GM19193 (cell line): ENCODE data around the gene NALCN.

Experiments used
- POLR2A ChIP-seq: IDR thresholded peaks from 4 replicates; pipeline ENCODE4 v1.6.1; 2011; ENCODE audit not compliant: insufficient read depth, insufficient read length; ENCODE audit errors: extremely low read depth

NALCN gene

DNA sequence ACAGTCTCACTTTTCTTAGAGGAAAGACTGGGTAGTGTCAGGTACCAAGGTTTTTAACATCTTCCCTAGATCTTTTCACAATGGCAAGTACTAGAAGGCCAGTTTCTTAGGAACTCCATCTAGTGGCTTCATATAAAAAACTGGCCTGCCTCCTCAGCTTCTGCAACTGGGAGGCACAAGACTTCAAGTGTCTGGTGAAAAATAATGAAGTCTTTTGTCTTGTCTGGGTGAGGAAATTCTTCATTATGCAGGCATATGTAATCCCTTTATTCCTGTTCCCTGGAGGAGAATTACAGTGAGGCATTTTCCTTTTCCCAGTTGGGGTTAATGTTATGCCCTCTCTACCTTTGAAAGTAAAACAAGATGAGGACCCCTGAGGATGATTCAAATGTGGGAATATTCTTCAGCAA is 300.5 kb downstream of the NALCN start:
- no peak for TF ChIP-seq POLR2A

DNA sequence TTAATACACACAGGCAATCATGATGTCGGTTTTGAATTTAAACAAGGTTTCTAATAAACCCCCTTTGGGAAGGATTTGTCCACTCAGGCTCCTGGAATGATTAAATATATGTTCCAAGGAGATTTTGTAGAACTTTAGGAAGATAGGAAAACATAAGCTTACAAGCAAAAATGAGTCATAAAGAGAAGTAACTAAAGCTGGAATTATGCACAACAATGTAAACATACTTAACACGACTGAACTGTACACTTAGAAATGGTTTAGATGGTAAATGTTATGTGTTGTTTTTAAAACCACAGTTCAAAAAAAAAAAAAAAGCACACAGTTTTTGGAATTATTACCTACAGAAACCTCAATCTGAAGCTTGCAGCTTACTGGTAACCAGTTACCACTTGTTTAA is 304.4 kb downstream of the NALCN start:
- no peak for TF ChIP-seq POLR2A

DNA sequence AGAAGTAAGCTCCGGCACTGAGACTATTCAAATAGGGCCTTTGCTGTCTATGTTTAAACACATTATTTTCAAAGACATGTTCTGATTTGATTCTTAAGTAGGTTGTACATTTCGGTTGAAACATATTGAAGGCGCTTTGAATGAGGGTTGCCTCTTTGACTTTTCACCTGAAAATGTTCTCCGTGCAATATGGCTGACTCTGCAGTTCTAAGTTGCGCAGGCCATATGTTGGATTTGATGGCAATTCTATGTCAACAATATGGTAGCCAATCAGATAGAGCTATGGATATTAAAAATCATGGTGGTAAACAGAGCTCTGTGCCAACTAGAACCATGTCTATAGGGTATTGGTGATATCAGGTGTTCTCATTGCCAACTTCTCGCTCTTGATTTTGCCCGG is 307.3 kb downstream of the NALCN start:
- TF ChIP-seq POLR2A: no peak

DNA sequence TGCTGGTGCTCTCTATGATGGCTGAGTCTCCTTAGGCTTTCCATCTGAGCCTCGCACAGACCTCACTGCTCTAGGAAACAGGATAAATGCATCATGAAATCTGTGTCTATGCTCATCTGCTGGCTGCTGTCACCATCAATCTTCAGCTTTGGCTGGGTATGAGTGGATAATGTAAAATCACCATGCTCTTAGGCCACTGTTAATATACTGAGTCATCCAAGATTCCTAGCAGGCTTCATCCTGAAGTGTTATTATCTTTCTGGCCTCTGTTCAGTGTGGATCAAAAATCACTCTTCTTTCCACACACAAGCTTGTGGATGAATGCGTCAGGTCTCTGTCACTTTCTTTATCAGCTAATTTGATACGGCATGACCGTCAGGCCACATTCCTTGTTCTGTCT is 317.4 kb downstream of the NALCN start:
- TF ChIP-seq POLR2A: no peak

DNA sequence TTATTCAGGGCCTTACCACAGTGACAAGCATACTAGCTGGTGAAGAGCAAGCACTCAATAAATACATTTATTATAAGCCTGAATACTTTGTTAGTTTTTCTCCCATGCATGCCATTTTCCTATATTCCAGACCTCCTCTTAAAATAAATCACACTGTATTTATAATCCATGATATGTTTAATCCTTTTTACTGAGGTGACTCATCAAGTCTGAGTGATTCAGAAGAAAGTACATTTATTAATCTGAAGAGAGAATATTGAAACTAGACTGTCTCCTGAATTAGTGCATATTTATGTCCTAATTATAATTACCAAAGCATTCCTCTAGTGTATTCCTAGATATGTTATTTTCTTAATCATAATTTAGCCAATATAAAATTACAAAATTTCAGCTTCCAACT is 323.3 kb downstream of the NALCN start:
- no peak for TF ChIP-seq POLR2A

DNA sequence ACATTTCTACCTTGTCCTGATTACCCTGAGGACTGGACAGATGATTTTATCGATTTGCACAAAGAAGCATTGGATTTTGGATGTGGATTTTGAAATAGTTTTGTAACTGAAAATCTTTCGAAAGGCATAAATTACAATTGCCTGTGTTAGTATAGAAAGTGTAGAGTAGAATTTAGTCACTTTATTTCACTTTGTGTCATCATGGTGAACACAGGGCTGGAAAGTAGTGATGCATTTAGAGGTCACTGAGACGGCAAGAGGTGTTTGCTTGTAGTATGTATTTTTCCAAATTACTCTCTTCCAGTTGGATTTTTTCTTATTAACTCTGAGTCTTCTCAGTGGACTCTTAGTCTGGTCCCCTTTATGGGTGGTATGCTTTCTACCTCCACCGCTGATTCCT is 326.0 kb downstream of the NALCN start:
- no peak for TF ChIP-seq POLR2A

DNA sequence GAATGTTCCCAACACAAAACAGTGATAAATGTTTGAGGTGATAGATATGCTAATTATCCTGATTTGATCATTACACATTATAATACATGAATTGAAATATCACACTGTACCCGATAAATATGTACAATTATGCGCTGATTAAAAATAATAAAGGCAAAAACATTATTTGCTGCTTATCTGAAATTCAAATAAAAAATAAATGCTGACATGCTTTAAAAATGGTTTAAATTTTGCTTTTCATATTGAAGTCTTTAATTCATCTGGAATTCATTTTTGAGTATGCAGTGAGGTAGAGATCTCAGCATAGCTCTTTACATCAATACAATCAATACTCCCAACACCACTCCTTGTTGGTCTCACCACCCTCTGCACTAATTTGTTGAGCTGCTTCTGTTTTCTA is 330.8 kb downstream of the NALCN start:
- no peak for TF ChIP-seq POLR2A

DNA sequence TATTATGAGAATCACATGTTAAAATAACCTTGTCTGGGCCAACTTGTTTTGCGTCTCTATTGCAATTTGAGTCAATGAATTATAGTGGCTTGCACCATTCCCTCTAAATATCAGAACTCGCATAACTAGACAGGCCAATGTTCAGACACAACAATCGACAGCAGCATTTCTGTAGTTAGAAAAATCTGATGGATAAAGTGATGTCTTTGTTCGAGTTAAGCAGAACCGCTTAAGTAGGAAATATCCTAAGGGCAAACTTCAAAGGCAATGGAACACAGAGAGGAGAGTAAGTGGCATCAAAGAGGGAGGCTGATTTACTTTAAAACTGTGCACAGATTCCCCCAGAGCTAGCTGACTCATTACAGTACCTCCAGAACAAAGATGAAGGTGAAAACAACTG is 333.9 kb downstream of the NALCN start:
- TF ChIP-seq POLR2A: no peak

DNA sequence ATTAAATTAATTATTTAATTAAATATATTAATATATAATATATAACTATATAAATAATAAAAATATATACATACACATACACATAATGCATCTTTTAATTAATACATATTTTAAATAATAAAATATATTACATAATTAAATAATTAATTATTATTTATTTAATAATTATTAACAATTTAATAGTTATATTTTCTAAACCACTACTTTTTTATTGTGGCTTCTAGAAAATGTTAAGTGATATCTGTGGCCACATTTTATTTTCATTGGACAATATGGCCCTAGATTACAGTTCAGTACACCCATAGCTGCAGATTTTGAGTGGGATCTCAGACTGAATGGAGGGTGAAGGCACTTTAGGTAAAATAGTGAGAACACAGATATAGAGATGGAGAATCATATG is 335.7 kb downstream of the NALCN start:
- no peak for TF ChIP-seq POLR2A

DNA sequence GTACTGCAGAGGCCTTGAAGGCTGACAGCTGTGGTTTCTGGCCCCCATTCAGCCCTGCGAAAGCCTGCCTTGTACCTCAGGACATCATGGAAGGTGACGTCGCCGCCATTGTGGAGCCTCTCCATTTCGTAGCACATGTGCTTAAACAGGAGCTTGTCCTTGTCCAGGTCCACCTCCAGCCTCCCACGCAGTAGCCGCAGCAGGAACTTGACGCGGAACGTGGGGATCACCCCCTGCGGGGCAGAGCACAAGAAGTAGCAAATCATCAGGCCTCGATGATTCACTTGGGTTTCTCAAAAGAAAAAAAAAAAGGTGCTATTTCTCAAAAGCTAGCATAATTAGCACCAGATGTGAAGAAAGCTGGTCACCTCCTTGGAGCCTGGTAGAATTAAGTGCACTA is 351.0 kb downstream of the NALCN start:
- no peak for TF ChIP-seq POLR2A

DNA sequence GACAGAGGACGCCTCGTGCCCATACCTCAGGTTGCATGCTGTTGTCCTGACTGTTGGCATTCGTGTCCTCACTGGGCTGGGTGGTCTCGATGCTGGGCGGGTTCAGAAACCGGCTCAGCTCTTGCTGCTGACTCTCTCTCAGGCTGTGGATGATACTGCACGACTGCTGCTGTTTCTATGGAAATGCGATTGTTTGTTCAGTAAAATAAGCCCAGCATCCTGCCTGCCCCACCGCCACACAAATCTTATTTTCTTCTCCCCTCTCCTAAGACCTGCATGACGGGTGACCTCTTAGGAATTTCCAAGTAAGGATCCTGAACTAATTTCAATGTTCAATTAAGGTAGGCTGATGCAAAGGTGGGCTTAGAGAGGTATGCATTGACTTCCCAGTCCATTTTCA is 356.5 kb downstream of the NALCN start:
- no peak for TF ChIP-seq POLR2A

DNA sequence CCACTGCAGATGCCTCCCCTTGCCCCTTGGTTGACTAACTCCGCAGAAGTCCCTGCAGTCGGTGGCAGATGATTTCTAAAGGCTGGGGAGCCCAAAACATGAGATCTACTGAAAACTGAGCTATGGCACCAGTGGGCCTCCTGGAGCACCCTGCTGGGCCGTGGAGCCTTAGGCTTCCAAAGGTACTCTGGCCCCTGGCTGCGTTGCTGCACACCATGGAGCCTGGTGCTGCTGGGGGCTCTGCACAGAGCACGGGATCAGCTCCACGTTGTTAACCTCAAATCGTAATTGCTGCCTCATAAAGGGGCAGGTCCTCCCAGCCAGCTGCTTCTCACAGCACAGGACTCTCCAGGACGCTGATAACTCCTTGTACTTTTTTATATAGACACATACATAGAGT is 357.5 kb downstream of the NALCN start:
- TF ChIP-seq POLR2A: no peak

DNA sequence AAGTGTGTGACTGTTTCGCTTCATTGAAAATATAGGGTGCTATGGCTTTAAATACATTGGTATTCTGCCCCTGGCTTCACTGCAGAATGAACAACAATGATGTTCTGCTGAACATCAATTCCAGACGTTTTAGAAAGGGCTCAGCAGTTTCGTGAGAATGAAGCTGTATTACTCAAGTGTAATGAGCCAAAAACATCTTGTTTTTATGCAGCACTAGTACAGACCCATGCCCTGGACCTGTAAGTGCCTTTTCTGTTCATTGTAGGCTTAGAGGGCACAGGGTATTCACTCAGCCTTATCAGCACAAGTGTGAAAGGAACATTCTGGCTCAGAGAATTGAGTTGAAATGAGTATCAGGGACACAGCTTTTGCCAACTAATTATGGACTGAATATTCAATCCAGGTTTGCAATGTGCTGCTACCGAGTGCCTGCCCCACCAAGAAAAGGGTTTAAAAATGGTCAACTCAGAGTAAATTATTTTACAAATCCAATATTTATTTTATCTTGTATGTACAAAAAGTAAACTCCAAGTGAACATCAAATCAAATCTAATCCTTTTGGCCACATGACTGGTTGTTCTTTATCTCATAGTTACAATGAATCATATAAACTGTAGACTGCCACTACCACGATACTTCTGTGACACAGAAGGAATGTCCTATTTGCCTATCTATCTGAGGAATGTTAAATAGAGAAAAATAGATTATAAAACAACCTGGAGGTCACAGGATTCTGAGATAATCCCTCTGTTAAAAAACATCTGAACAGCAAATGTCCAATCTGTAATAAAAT is 362.8 kb downstream of the NALCN start:
- no peak for TF ChIP-seq POLR2A

DNA sequence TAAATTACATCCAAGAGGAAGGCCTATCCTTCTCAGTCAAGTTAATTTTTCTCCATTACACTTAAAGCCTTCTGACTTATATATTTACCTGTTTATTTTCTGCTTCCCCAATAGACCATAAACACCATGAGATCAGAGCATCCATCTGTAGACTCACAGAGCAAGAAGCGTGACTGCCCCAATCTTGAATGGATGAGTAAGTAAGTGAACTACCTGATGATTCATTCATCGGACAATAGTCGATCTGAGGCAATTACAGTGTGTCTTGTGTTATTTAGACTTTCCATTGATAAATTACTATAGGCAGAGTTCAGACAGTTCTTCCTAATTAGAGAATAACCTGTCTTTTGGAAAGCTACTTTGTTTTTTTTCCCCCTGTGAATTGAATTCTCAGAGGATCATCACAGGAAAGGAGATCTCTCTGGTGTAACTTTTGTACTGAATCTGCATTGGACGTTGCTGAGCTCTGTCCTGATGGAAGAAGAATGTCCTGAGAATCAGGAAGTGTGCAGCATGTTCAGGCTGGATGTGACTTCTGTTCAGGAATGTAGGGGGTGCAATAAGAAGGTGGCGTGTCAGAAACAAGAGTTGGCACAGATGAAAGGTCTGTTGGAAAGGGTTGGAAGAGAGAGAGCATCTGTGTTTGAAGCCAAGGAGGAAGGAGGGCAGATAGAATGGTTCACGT is 367.0 kb downstream of the NALCN start:
- TF ChIP-seq POLR2A: no peak

DNA sequence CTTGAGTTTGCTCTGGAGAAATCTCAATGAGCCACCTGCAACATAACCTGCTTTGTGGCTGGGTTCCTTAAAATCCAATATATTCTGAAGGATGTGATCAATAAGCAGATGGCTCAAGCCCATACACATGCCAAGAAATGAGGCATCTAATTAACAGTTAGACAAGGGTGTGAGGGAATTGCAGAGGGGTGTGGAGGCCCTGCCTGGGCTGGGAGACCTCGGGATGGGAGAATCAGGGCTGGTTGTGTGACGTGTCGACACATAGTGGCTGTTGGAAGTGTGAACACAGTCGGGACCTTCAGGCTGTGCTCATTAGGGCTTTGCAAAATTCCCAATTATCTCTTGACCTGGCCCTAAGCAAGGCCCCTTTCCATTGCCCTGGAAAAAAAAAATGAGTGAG is 379.8 kb downstream of the NALCN start:
- no peak for TF ChIP-seq POLR2A

DNA sequence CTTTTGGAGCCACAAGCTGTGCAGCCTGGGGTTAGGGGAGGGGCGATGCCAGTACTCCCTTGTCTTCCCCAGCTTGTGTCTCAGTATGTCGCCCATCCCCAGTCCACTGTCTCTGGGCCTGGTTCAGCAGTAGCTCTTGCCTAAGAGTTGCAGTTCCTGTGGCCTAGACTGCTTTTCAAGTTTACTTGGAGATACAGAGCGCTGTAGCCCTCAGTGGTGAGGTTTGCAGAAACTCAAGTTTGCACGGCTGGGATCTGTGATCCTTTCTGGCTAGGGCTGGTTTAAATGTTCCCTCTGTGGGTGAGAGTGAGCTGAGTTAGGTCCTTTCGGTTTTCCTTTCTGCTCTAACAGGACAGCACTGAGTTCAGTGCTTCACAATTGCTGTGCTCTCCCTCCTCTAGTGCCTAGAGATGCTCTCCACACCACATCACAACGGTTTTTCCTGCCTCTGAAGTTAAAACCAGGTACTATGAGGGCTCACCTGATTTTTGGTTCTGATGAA is 381.1 kb downstream of the NALCN start:
- TF ChIP-seq POLR2A: no peak
